Suppressor macrophage treated with lipopolysaccharide for 1 hour (primary cell): ENCODE results near the gene TGIF2LX.
"Not testable (repeated sequence)": the region's sequence is repeated elsewhere in the genome, so short reads cannot be mapped to it uniquely, and the experiment has no call there.

Source experiments
- DNase-seq, 3 donors: peaks; one replicate each; pipeline ENCODE4 v3.0.0-alpha.2; 2020 to 2022

TGIF2LX gene

GRCh38 chrX:89921665-89922064 lies at the start of gene TGIF2LX:
Gene TGIF2LX, plus strand, starts transcription at chrX:89921908. Its CDS starts 178 bp downstream, at chrX:89922086.
- not testable (repeated sequence) for DNase-seq

GRCh38 chrX:89922338-89922934 lies 728 bp downstream of the TGIF2LX start:
- DNase-seq, result not testable (repeated sequence)

GRCh38 chrX:89943077-89943476 lies 21.4 kb downstream of the TGIF2LX start:
- not testable (repeated sequence) for DNase-seq

GRCh38 chrX:89965588-89965987 lies 43.9 kb downstream of the TGIF2LX start:
- not testable (repeated sequence) for DNase-seq
